Measurements from ENCODE around the gene WDR19.
A peak's percentile ranks its signal among the peaks of the same experiment; 100 is the strongest.

WDR19 gene

DNA sequence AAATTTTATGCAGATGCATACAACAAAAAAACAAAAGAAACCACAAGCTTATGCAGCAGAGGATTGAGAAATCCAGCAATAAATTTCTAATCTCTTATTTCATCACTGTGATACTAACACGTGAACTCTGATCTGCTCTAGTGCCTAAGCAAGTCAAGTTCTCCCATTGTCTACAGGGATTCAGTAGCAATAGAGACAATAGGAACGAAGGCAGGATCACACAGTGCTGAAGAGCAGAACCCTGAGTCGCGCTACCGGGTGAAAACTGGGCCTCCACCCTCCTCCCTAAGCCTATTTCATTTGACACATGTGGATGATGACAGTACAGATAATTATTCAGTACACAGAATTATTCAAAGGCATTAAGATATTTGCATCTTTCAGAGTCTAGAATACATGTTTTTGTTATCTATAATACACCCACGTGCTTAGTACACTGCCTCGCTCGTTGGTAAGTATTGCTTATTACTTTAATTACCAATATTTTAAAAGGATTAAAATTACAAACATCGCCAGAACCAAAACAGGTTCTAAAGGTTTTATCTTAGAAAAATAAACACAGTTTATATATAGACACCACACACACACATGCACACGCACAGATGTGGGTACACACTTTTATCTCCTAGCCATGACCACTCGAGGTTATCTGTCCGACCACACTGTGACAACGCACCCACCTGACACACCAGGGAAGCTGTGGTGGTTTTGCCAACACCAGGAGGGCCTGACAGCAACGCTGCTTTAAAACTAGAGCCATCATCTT, 123.8 kb downstream of the WDR19 start:
- DNase-seq = peak; percentile 1

DNA sequence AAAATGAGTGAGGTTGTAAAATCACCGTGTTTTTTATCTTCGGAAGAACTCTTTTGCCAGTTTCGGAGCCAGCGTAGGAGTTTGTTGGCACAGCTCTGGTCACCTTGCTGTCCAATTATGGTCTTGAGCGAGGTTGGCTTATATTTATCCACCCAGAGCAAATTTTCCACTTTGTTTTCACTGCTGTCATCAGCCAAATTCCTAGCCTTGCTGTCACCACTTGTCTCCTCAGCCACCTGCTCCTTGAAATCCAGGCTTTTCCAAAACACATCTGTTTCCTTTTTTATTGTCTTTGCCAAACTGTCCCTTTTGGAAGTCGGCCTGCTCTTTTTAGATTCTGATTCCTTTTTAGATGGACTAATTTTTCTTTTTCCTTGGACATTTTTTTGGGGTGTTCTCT, 126.3 kb downstream of the WDR19 start:
- no peak for DNase-seq

DNA sequence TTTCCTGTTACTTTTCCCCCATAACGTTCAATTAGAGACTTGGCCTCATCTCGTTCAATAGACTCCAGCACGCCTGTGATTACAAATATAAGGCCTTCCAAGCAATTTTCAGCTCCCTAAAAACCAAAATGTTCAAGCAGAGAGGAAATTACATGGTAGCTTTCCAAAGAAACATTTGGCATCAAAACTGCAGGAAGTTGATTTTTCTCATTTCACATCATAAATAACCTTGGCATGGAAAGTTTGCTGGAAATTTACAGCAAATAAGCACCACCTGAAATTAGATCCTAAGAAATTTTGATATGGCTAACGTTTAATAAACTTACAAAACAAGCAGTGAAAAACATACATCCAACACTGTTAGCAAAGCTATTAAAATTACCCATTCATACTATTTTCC, 130.5 kb downstream of the WDR19 start:
- DNase-seq = no peak

DNA sequence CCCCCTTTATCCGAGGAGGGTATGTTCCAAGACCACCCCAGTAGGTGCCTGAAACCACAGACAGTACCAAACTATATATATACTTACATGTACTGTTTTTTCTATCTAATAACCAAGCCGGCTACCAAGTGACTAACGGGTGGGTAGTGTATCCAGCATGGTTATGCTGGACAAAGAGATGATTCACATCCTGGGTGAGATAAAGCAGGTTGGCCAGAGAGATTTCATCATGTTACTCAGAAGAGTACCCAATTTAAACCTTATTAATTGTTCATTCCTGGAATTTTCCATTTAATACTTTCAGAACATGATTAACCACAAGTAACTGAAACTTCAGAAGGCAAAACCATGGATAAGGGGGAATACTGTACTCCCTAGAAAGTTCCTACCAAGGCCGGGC, 137.3 kb downstream of the WDR19 start:
- DNase-seq = no peak

DNA sequence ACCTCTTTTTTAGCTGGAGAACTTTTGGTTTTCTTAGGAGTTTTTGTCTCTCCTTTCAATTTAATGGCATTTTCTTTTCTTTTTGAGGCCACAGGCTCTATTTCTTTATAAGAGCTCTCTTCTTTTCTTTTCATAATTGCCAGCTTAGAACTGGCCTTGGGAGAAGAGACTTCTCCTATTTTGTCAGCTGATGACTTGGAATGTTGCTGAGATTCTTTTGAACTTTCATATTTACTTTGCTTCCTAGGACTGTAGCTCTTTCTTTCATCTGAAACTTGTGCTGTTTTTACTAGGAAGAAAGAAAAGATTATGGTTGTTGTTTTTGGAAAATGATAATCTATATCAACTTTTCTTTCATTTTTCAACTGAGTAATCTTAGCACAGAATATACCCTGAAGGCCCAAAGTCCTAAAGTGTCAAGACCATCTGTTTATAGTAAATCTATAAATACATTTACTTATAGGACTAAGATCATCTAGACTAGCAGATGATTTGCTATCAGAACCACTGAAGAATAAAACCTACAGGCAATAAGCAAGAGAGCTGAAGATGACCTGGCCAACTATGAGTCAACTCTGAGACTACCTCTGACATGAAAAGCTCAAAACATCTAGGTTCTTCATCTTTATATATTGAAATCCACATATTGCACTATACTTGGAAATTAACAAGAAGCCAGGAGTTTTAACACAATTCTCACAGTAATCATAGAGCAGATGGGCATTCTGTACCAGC, 138.2 kb downstream of the WDR19 start:
- no peak for DNase-seq

DNA sequence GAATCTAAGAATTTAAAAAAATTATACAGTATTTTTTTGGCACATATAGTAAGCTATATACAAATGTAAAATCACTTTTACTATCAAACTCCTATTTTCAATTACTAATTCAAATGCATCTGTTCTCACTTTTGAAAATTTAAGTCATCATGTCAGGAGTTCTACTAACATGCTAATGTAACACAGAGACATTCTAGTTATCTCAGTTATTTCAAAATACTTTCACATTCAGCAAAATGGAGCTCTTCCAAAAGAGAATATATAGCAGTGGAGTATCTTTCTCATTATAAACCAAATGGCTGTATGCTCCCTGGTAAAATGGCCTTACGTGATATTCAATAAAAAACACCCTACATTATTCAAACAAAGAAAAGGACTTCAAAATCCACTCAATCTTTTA, 141.5 kb downstream of the WDR19 start:
- DNase-seq = no peak

DNA sequence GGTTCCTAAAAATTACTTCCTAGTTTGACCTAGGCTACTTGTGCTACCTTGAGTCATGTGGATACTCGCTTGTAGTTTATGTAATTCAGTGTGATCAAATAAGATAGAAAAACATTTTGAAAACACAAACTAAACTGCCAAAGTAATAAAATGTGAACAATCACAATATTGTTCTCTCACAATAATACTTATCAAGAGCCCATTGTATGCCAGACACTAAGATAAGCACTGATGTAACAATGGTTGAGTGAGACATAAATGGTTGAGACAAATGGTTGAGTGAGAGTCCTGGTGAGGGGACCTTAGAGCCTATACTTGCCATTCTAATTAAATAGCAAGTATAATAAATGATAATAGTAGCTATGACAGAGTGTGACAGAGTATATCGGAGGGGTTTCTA, 142.1 kb downstream of the WDR19 start:
- no peak for DNase-seq

DNA sequence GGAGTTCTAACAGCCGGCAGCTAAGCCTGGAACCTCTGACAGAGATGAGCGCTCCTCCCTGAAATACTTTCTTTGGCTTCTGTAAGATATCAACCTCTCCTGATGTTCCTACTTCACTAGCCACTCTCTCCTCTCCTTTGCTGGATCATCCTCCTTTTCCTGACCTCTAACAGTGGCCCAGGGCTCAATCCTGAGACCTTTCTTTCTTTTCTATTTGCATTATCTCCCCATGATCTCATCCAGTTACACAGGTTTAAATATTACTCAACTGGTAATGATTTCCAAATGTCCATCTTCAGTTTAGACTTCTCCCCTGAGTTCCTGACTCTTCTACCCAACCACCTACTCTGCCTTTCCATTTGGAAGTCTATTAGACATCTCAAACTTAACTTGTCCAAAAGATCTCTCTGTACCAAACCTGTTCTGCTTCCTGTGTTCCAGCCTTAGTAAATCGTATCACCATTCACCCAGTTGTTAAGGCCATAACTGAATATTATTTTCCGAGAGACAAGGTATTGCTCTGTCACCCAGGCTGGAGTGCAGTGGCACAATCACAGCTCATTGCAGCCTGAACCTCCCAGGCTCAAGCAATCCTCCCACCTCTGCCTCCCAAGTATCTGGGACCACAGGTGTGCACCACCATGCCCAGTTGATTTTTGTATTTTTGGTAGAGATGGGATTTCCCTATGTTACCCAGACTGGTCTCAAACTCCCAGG, 142.7 kb downstream of the WDR19 start:
- no peak for DNase-seq

DNA sequence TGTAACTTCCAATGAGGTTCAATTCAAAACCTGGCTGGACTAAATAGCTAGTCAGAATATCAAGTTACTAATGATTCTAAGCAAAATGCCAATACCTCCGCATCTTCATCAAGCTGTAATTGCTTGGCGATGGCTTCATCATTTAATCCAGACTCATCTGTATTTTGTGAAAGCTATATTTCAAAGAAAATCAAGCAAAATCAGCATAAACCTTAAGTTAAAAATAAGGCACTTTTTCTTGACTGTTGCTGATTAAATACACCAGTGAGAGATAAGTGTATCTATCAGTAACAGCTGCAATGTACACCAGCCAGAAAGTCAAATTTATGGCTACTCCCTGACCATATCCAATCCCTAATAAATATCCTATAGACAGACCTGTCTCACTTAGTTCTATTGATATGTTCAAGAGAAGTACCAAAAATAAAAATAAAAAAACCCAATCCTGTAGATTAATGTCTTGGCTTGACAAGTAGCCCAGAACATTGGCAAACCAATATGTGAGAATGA, 144.2 kb downstream of the WDR19 start:
- DNase-seq = no peak

DNA sequence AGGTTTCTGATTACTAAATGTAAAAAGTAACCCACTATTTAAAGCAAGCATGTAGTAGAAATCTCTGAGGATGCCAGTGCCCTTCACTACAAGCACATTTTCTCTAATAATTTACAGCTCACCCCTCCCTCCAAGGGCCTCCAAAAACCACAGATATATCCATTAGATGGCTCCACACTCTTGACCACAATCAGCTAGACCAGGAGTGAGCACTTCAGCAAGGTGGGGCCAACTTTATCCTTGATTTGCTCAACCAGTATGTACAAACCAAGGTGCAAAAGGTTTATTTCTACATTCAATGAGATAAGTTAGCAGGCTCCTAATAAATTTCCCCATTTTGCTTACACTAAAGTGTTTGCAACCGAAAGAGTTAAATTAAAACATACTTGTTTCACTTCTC, 148.0 kb downstream of the WDR19 start:
- DNase-seq = no peak

DNA sequence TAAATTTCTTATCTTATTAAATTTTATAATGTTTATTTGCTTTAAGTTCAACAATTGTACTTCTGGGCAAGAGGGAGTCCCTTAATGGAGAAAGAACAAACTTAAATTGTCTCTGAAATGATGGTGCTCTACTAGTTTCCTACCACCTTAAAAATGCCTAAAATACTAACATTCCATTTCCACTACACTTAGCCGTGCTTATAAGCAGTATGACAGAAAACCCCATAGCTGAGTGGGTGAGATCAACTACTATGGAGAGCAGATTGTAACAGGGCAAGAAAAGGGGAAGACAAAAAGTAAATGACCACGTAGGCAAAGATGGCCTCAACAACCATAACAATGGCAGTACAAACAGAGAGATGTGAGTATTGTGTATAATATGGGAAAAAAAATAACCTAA, 148.9 kb downstream of the WDR19 start:
- no peak for DNase-seq
